Measurements from ENCODE around the gene TNF. TPM values are rescaled to one million over a fixed set of nuclear protein-coding genes. Genes with fewer than 3 reads are reported as not detected.

TNF gene
- total RNA-seq, 4 donors from 2014 or later = 0.65 to 1.5 (median 0.96) TPM; not detected in 1

DNA sequence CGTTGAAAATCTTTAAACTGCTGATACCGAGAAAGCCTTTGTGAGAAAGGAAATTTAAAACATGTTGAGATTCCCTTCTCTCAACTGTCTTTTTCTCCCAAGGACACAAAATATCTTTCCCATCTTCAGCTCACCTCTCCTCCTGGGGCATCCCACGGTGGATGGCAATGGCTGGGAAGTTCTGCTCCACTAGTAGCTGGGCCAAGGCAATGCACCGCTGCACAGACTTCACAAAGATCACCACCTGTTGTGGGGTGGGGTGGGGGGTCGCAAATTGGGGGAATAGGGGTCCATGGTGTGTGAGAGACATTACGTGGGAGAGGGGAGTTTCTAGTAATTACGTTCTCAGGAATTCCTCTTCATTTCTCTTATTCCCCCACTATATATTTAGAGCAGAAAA lies 44.2 kb upstream of the TNF start:
- ATAC-seq (ENCODE audit: low FRiP score) = no peak
- no peak for TF ChIP-seq CTCF (IDR thresholded peaks at IDR 0.05)

GRCh38 chr6:31531771-31532643 lies 43.4 kb upstream of the TNF start:
- ATAC-seq (ENCODE audit: low FRiP score) = no peak
- no peak for TF ChIP-seq CTCF (IDR thresholded peaks at IDR 0.05)
- no peak for DNase-seq (ENCODE audit: low spot score)

More for the DNA sequence above, 44.2 kb upstream of the TNF start:
- no peak for DNase-seq (ENCODE audit: low spot score)

DNA sequence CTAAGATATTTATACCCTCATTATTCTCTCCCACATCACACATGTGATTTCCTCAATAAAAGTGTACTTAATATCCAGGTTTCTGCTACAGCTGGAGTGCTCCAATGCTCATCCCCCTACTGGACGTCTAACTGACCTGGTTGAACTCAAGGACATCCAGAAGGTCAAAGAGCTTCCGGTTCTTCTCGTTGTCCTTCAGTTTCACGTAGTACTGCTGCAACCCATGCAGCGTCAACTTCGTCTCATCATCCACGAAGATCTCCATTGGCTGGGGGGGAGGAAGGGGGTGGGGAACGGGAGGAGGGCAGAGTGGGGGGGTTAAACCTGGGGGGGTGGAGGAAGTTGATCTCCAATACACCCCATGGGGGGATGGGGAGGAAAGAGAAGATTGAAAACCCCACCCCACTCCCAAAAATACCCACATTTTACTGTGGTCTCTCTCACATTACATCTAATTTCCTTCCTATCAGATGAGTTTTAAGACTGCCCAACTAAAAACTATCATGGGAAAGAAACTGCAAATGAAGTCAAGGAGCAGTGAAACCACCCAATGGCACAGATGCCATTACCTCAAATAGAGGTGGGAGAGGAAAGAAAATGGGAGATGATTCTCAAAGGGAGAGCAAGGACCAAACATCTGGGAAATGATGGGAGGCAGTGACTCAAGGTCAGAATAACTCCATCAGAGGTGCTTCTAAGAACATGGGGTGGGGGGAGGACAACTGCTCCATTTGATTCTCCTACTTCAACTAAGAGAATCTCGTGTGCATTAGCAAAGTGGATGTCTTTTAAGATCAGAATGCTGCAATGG lies 42.5 kb upstream of the TNF start:
- ATAC-seq (ENCODE audit: low FRiP score) = no peak
- TF ChIP-seq CTCF (IDR thresholded peaks at IDR 0.05) = no peak
- DNase-seq (ENCODE audit: low spot score) = no peak

GRCh38 chr6:31533455-31533841 lies 41.9 kb upstream of the TNF start:
- no peak for TF ChIP-seq CTCF (IDR thresholded peaks at IDR 0.05)
- no peak for ATAC-seq (ENCODE audit: low FRiP score)
- no peak for DNase-seq (ENCODE audit: low spot score)

- no peak for TF ChIP-seq CTCF (IDR thresholded peaks at IDR 0.05)
- DNase-seq (ENCODE audit: low spot score) (no peak), ATAC-seq (ENCODE audit: low FRiP score) (no peak)
Observed at GRCh38 chr6:31534011-31534410, 41.4 kb upstream of the TNF start.

- DNase-seq (ENCODE audit: low spot score) (no peak), ATAC-seq (ENCODE audit: low FRiP score) (no peak)
- no peak for TF ChIP-seq CTCF (IDR thresholded peaks at IDR 0.05)
Observed at GRCh38 chr6:31534521-31535040, 40.8 kb upstream of the TNF start.
